NCI-H2029 (cell line): ENCODE measurements around the gene RPL14.
"Not testable (repeated sequence)": the region's sequence is repeated elsewhere in the genome, so short reads cannot be mapped to it uniquely, and the experiment has no call there.

Experiments used
- DNase-seq: peaks from one replicate; lab custom pipeline; 2025; lab: John Stamatoyannopoulos, UW

RPL14 gene

GRCh38 chr3:40456940-40457823 lies at the start of gene RPL14:
Gene RPL14, plus strand, starts transcription at chr3:40457339. Its CDS starts 133 bp downstream, at chr3:40457472.
- DNase-seq = peak; percentile 97

- no peak for DNase-seq
Measured at GRCh38 chr3:40407611-40408010, 49.5 kb upstream of the RPL14 start.

GRCh38 chr3:40414270-40414669 lies 42.9 kb upstream of the RPL14 start:
- DNase-seq = peak; percentile 39

- no peak for DNase-seq
Measured at GRCh38 chr3:40417845-40418543, 39.1 kb upstream of the RPL14 start.

DNA sequence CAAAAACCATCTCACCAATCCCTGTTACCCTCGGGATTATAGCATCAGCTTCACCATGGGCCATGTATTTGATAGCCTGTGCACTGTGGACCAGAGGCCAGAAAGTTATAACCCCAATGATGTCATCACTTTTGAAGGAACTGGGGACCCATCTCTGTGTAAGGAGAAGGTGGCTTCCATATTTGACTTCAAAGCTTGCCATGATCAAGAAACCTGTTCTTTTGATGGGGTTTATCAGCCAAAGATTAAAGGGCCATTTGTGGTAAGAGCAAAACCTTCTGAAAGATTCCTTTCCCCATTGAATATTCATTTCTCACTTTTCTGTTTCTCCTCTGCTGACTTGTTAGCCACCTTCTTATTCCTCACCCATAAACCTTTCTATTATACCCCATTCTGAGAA lies 34.3 kb upstream of the RPL14 start:
- no peak for DNase-seq

- no peak for DNase-seq
Measured at GRCh38 chr3:40427045-40427669, 30.0 kb upstream of the RPL14 start.

DNA sequence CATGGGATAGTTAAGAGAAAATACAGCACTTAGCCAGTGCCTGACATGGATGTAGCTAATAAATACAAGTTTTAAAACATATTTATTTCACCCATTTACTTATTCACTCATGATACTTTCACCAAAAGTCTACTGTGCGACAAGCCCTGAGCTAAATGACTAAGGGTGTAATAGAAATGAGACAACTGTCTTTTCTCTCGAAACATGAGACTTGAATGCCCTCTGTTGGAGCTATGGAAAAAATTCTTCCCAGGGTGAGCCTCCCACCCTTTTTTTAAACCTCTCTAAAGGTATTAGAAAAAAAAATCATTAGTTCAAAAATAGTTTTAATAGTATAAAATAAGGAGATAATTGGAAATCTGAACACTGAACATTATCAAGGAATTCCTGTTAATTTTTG lies 24.3 kb upstream of the RPL14 start:
- DNase-seq = no peak

DNA sequence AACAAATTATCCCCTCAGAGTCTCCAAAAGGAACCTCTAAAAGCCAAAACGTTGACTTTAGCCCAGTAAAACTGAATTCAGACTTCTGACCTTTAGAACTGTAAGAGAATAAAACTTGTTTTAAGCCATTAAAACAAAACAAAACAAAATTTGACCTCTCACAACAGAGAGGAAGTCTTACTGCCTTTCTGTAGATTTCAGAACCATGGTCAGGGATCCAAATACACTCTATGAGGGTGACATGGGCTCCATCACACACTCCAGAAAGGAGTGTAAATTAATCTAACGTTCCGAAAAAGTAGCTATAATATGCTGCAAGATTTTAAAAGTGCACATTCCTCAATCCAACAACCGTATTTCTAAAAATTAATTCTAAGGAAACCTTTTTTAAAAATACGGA lies 19.2 kb upstream of the RPL14 start:
- no peak for DNase-seq

DNA sequence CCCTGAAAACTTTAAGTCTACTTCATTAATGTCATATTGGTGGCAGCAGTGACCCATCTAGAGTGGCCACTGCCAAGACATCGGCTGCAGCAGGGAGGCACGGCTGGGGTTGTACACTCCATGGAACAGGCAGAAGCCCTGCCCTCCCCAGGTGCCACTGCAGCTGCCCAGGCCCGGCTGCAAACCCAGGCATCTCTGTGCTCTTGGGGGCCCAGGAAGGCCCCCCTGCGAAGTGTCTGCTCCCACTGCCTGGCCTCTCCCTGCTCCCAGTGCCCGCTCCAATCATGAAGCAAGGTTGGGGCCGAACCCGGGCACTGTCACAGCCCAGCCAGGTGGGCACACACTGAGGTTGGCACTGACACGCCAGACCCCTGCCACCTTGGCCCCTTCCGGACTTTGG lies 12.1 kb upstream of the RPL14 start:
- DNase-seq = no peak

DNA sequence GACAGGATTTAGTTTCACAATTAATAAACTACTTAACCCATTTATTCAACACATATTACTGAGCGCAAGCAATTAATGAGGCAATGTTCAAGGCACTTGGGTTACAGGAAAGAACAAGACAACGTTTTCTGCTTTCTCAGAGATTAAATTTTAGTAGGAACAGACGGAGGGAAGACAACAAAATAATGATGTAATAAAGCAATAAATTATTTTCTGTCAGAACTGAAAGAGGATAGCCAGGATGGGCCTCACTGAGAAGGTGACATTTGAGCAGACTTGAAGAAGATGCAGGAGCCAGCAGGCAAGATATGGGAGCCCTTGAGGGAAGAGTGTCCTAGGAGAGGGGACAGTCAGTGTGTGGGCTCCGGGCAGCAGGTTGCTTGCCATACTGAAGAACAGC lies 11.3 kb upstream of the RPL14 start:
- DNase-seq = no peak

GRCh38 chr3:40450438-40450837 lies 6.7 kb upstream of the RPL14 start:
- DNase-seq = no peak

- no peak for DNase-seq
Measured at GRCh38 chr3:40451551-40451950, 5.6 kb upstream of the RPL14 start.

GRCh38 chr3:40452057-40452456 lies 5.1 kb upstream of the RPL14 start:
- DNase-seq = no peak

DNA sequence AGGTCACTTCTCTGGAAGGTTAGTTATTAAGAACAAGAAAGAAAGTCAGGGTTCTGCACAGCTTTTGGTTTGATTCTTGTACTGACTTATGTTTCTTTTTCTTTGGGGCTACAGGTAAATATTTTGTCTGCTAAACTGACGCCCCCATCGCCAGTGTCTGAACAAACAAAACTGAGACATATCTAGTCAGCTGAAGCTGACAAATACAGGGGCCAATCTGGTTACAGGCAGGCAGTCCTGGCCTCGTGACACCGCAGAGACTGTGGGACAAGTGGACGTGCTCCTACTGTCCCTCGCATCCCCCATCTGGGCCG lies 4.6 kb upstream of the RPL14 start:
- no peak for DNase-seq

GRCh38 chr3:40452876-40453730 lies 4.0 kb upstream of the RPL14 start:
- DNase-seq = peak; percentile 100

DNA sequence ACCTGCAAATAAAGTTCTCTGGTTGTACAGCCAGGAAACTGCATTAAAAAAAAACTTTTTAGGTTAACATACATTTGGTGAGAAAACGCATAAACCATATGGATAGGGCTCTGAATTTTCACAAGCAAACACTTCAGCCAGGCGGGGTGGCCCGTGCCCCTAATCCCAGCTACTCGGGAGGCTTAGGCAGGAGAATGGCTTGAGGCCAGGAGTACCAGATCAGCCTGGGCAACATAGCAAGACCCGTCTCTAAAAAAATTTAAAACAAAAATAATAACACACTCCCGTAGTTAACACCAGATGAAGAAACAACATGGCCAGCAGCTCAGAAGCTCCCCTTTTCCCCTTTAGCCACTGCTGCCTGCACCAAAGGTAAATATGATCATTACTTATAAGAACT lies 3.2 kb upstream of the RPL14 start:
- no peak for DNase-seq

GRCh38 chr3:40455328-40455727 lies 1.8 kb upstream of the RPL14 start:
- DNase-seq = no peak

DNA sequence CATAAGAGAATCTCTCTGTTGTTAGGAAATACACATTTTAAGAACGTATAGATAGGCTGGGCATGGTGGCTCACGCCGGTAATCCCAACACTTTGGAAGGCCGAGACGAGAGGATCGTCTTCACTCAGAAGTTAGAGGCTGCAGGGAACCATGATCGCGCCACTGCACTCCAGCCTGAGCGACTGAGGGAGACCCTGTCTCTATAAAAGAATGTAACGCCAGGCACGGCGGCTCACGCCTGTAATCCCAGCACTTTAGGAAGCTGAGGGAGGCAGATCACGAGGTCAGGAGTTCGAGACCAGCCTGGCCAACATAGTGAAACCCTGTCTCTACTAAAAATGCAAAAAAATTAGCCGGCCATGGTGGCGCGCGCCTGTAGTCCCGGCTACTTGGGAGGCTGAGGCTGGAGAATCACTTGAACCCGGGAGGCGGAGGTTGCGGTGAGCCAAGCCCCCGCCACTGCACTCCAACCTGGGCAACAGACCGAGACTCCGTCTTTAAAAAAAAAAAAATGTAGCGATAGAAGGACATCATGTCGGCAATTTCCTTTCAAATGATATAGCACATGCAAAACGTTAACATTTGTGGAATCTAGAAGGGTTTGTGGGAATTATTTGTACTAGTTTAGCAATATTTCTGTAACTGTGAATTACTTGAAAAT lies 730 bp upstream of the RPL14 start:
- no peak for DNase-seq

DNA sequence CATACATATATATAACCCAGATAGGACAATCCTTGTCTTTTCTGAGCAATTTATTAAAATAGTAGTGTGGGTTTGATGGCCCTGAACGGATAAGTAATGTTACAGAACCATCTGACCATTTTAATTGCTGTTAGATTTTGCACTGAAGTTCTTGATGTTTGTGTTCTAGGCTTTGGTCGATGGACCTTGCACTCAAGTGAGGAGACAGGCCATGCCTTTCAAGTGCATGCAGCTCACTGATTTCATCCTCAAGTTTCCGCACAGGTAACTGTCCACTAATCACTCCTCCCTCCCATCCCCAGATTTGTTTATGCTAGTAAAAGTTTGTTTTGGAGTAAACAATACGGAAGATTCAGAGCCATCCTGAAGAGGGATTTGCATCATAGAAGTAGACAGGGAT lies 1.3 kb downstream of the RPL14 start:
- no peak for DNase-seq

DNA sequence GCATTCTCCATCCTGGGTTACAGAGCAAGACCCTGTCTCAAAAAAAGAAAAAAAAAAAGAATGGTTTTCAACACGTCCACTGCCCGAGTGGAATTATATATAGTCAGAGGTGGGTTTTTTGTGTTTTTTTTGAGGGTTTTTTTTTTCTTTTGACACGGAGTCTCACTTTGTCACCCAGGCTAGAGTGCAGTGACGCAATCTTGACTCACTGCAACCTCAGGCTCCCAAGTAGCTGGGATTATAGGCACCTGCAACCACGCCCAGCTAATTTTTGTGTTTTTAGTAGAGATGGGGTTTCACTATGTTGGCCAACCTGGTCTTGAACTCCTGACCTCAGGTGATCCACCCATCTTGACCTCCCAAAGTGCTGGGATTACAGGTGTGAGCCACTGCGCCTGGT lies 3.3 kb downstream of the RPL14 start:
- not testable (repeated sequence) for DNase-seq

- DNase-seq = no peak
Measured at GRCh38 chr3:40461161-40461560, 4.0 kb downstream of the RPL14 start.

- not testable (repeated sequence) for DNase-seq
Measured at GRCh38 chr3:40462838-40463237, 5.7 kb downstream of the RPL14 start.
